Tibial nerve (tissue), 4 donors: ENCODE measurements around the gene MEA1. TPM values are rescaled to one million over a fixed set of nuclear protein-coding genes. Genes with fewer than 3 reads are reported as not detected.
A peak's percentile ranks its signal among the peaks of the same experiment; 100 is the strongest.

Experiments
- DNase-seq, 2 donors: peaks; one replicate each; pipeline ENCODE4 v3.0.0-alpha.2; 2019; ENCODE audit warnings: low spot score in 2 of 2
- H3K27ac ChIP-seq, 4 donors: fragments of 200-600 bp; sonication (generic) in 3 of 4; one replicate each; pipeline ENCODE4 v1.5.1; 2017 to 2019; ENCODE audit warnings: mild to moderate bottlenecking in 1 of 4
- H3K27me3 ChIP-seq, 2 donors: fragments of 200-600 bp; sonication (generic) in 1 of 2; one replicate each; pipeline versions ENCODE4 v1.5.1 to v1.6.0; 2017 to 2019
- H3K36me3 ChIP-seq, 3 donors: fragments of 200-600 bp; sonication (generic); one replicate each; pipeline ENCODE4 v1.5.1; 2018 to 2019
- H3K4me1 ChIP-seq, 4 donors: fragments of 200-600 bp; sonication (generic) in 3 of 4; one replicate each; pipeline ENCODE4 v1.5.1; 2017 to 2019
- H3K4me3 ChIP-seq, 4 donors: fragments of 200-600 bp; sonication (generic) in 3 of 4; one replicate each; pipeline ENCODE4 v1.5.1; 2017 to 2019; ENCODE audit warnings: mild to moderate bottlenecking in 1 of 4, moderate library complexity in 1 of 4
- H3K9me3 ChIP-seq, 4 donors: fragments of 200-600 bp; sonication (generic) in 3 of 4; one replicate each; pipeline ENCODE4 v1.5.1; 2017 to 2019
- CTCF ChIP-seq, 5 experiments: fragments of 200-600 bp in 3 of 5; fragments of 450-650 bp in 2 of 5; sonication (generic) in 3 of 5; IDR thresholded peaks; one replicate each; pipeline ENCODE4 v1.5.1; 2016 to 2019; ENCODE audit warnings: antibody characterized with exemption in 5 of 5, mild to moderate bottlenecking in 3 of 5, moderate library complexity in 2 of 5
- EP300 ChIP-seq, 2 donors: sonication (generic); formaldehyde crosslinking; IDR thresholded peaks; one replicate each; pipeline ENCODE4 v1.6.1; 2017; ENCODE audit warnings: antibody characterized with exemption in 2 of 2, mild to moderate bottlenecking in 1 of 2
- POLR2A ChIP-seq, 2 donors: fragments of 450-650 bp; IDR thresholded peaks; one replicate each; pipeline ENCODE4 v1.6.1; 2017; ENCODE audit warnings: antibody characterized with exemption in 2 of 2, mild to moderate bottlenecking in 2 of 2, moderate library complexity in 2 of 2
- WGBS, 2 donors: methylation state at CpG; one replicate each; pipeline ENCODE4 v1.1.5; 2018; 5-methylcytosine and 5-hydroxymethylcytosine counted together
- total RNA-seq, 4 donors: library from RNA; depleted of rRNA; stranded (reverse); fragments of >200 nt; gene quantifications; one replicate each; pipeline ENCODE4 v1.1.0, GENCODE V29; 2016

The MEA1 gene
- total RNA-seq, 4 donors from 2014 or later, result 41.8 to 91.6 (median 67.4) TPM

- WGBS, 2 donors, result 87 to 89% methylated on average over 9 of the region's 9 CpGs
- TF ChIP-seq POLR2A (IDR thresholded peaks at IDR 0.05) (no peak), CTCF (IDR thresholded peaks at IDR 0.05) (no peak), EP300 (IDR thresholded peaks at IDR 0.05) (no peak)
- Histone ChIP-seq H3K4me1 (peaks cover 0 to 3% (median 0%) of the 10 kb centered on the region in 4 donors), H3K4me3 (no peak overlapping the region), H3K27me3 (no peaks in the 10 kb centered on the region), H3K36me3 (peaks cover 9 to 95% (median 35%) of the 10 kb centered on the region in 3 donors), H3K9me3 (no peaks in the 10 kb centered on the region), H3K27ac (no peak overlapping the region)
- DNase-seq, result no peak
Measured at GRCh38 chr6:43029120-43029519, 15.4 kb upstream of the MEA1 start.

- TF ChIP-seq CTCF (IDR thresholded peaks at IDR 0.05), result no peak
- no peak for TF ChIP-seq POLR2A (IDR thresholded peaks at IDR 0.05)
- no peak for TF ChIP-seq EP300 (IDR thresholded peaks at IDR 0.05)
- DNase-seq, result no peak
- peaks cover 0 to 25% (median 7%) of the 10 kb centered on the region in 4 donors for H3K4me1 ChIP-seq
- WGBS, 2 donors, result 88 to 95% methylated on average over 5 of the region's 5 CpGs
- peaks cover 9 to 67% (median 35%) of the 10 kb centered on the region in 3 donors for H3K36me3 ChIP-seq
- H3K4me3 ChIP-seq, result no peak overlapping the region
- H3K9me3 ChIP-seq, result no peaks in the 10 kb centered on the region
- no peak overlapping the region for H3K27ac ChIP-seq
- H3K27me3 ChIP-seq, result no peaks in the 10 kb centered on the region
Measured at GRCh38 chr6:43026365-43026764, 12.6 kb upstream of the MEA1 start.

GRCh38 chr6:43024436-43024835 is 10.7 kb upstream of the MEA1 start:
- no peak overlapping the region for H3K4me3 ChIP-seq
- H3K27me3 ChIP-seq, result no peaks in the 10 kb centered on the region
- H3K36me3 ChIP-seq, result peaks cover 9 to 63% (median 34%) of the 10 kb centered on the region in 3 donors
- H3K27ac ChIP-seq, result no peak overlapping the region
- 91 to 97% methylated on average over 2 of the region's 2 CpGs for WGBS, 2 donors
- no peak for DNase-seq
- H3K9me3 ChIP-seq, result no peaks in the 10 kb centered on the region
- peaks cover 0 to 38% (median 14%) of the 10 kb centered on the region in 4 donors for H3K4me1 ChIP-seq
- TF ChIP-seq POLR2A (IDR thresholded peaks at IDR 0.05), result no peak
- no peak for TF ChIP-seq CTCF (IDR thresholded peaks at IDR 0.05)
- no peak for TF ChIP-seq EP300 (IDR thresholded peaks at IDR 0.05)

GRCh38 chr6:43021270-43022047 is 7.7 kb upstream of the MEA1 start, which contains the start of gene RRP36:
Gene RRP36, plus strand, starts transcription at chr6:43021623. Its CDS starts 32 bp downstream, at chr6:43021655.
- no peaks in the 10 kb centered on the region for H3K27me3 ChIP-seq
- peak within 1 kb of the TSS; percentile 84 to 93 (median 87) for H3K4me3 ChIP-seq
- peak; percentile 42 to 68 for DNase-seq
- H3K4me1 ChIP-seq, result peaks cover 0 to 54% (median 17%) of the 10 kb centered on the region in 4 donors
- TF ChIP-seq CTCF (IDR thresholded peaks at IDR 0.05) (no peak), POLR2A (IDR thresholded peaks at IDR 0.05) (peak in 1 of 2 donors; percentile 39), EP300 (IDR thresholded peaks at IDR 0.05) (peak in 1 of 2 donors; percentile 66)
- H3K36me3 ChIP-seq, result peaks cover 4 to 60% (median 16%) of the 10 kb centered on the region in 3 donors
- 0 to 1% methylated on average over 15 to 27 of the region's 56 CpGs for WGBS, 2 donors
- H3K27ac ChIP-seq, result peak within 1 kb of the TSS; percentile 67 to 92 (median 86)
- no peaks in the 10 kb centered on the region for H3K9me3 ChIP-seq

- TF ChIP-seq EP300 (IDR thresholded peaks at IDR 0.05), result no peak
- TF ChIP-seq CTCF (IDR thresholded peaks at IDR 0.05), result no peak
- no peak for TF ChIP-seq POLR2A (IDR thresholded peaks at IDR 0.05)
- peaks cover 0 to 60% (median 20%) of the 10 kb centered on the region in 4 donors for H3K4me1 ChIP-seq
- 47 to 58% methylated on average over 5 of the region's 5 CpGs for WGBS, 2 donors
- peaks cover 4 to 53% (median 10%) of the 10 kb centered on the region in 3 donors for H3K36me3 ChIP-seq
- no peak for DNase-seq
- no peaks in the 10 kb centered on the region for H3K9me3 ChIP-seq
- no peaks in the 10 kb centered on the region for H3K27me3 ChIP-seq
- peak overlapping the region; percentile 67 to 92 (median 86) for H3K27ac ChIP-seq
- H3K4me3 ChIP-seq, result peak overlapping the region; percentile 84 to 93 (median 87)
Measured at GRCh38 chr6:43020847-43021246, 7.1 kb upstream of the MEA1 start.
